WI38 (cell line): Measurements from ENCODE around the gene CAPZB.

Experiments
- H3K4me3 ChIP-seq: 2 replicates; pipeline ENCODE4 v1.5.1; 2011; ENCODE audit warnings: low read depth, mild to moderate bottlenecking, control low read depth, low read length
- CTCF ChIP-seq: IDR thresholded peaks from 2 replicates; pipeline ENCODE4 v1.5.1; 2012; ENCODE audit warnings: low read depth, mild to moderate bottlenecking, control low read depth, low read length

CAPZB gene

GRCh38 chr1:19353596-19353995, 131.7 kb downstream of the CAPZB start:
- H3K4me3 ChIP-seq = no peak overlapping the region
- TF ChIP-seq CTCF = no peak

DNA sequence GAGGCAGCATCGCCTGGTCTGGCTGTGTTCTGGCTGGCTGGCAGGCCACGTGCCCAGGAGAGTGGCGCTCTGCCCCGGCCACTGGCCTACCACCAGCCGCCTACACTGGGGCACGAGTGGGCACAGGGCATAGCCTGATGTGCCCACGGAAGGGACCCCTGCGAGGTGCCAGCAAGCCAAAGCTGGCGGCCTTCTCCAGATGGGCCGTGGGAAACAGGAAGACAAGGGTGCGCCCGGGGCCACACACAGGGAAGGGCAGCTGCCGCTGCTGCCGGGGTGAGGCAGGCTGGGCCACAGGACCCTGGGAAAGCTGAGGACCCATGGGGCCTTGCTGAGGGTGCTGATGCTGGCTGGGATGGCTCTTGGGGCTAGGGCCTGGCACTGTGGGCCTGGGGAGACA, 132.5 kb downstream of the CAPZB start:
- no peak for TF ChIP-seq CTCF
- no peak overlapping the region for H3K4me3 ChIP-seq

DNA sequence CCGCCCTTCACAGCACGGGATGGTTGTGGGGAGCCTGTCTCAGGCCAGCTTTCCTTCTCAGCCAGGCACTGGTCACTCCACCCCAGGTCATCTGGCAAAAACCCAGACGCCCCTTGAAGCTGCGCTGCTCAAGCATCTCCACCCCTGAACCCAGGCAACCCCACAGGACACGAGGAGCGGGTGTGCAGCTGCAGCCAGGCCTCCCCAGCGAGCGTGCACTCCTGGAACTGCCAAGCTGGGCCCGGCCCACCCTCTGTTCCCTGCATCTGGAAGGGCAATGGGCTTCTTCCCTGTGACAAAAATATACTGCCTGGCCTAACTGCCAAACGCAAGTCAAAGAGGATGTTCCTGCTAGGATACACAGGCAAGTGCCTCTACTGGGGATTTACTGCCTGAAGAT, 133.5 kb downstream of the CAPZB start:
- TF ChIP-seq CTCF = no peak
- H3K4me3 ChIP-seq = no peak overlapping the region

DNA sequence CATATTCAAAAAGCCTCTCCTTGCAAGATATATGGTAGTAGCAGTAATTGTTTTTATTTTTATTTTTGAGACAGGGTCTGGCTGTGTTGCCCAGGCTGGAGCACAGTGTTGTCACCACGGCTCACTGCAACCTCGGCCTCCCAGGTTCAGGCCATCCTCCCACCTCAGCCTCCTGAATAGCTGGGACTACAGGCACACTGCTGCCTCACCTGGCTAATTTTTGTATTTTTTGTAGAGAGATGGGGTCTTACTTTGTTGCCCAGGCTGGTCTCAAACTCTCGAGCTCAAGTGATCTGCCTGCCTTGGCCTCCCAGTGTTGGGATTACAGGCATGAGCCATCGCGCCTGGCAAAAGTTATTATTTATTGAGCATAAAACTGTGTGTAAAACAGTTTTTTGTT, 134.8 kb downstream of the CAPZB start:
- no peak overlapping the region for H3K4me3 ChIP-seq
- no peak for TF ChIP-seq CTCF

DNA sequence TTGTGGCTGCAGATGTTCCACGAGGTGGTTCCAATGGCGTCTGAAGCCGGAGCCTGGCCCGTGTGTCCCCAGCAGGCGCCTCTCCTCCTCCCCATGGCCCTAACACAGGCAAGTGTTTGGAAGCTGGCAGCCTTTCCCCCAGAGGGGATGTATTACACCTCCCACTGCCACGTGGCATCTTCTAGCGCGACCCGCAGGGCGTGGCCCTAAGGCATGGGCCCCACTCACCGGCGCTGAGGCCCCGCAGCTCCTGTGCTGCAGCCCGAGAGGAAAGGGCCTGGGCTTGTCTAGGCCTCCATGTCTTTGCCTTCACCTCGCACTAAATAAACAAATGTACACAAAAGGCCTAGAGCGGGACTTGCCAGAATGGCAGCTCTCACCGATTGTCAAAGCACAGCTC, 135.3 kb downstream of the CAPZB start:
- no peak overlapping the region for H3K4me3 ChIP-seq
- TF ChIP-seq CTCF = no peak

DNA sequence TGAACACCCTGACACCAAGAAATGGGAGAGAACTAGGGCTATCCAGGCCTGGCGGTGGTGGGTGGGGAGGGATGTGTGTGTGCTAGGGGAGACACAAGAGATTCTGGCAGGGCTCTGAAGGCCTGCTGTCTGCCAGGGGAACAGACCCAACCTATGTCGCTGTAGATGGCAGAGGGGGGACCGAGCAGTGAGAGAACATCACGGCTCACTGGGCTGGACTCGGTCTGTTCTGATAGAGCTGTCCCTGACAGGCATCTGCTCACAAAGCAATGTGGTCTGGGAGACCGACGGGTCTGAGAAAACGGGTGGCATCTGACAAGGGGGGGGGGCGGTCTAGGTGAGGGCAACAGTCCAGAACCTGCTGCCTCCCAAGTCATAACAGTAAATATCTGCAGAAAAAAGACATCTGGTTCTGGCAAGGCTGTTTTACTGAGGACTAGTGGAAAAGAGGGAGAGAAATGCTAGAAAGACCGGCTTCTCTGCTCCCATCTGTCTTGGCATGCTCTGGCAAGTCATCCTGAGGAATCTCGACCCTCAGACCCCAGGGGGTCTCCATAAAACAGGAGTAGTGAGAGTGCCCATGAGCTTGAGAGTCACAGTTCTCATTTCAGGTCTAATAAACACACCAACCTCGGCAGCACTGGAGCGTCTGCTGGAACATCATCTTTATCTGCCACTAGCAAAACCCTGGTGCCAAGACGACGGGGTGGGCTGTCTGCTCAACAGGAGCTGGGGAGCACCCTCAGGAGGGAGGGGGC, 136.7 kb downstream of the CAPZB start:
- no peak for TF ChIP-seq CTCF
- H3K4me3 ChIP-seq = no peak overlapping the region

DNA sequence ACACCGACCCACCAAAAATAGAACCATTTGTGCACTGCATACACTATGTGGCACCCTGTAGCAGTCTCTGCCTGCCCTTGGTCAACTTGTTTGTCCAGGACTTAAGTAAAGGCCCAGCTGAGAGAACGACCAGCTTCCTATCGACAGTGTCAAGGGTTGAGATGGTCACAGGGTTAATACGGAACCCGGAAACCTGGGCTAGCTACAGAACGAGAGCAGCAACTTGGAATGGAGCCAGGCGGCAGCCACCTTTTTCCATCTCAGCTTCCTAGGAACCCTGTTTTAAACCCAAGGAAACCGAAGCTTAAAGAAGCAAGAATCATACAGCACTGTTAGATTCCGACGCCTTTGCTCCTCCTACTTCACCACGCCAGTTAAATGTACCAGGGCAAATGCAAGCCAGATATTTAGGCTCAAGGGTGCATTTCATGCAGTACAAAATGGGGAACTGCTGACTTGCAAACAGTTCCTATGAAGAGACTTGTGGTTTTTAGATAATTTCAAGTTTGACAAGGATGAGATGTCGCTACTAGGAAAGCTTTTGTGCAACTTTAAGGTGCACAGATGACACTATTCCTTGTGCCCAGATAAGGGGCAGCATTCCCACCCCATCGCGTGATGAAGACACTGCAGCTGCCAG, 137.7 kb downstream of the CAPZB start:
- TF ChIP-seq CTCF = no peak
- no peak overlapping the region for H3K4me3 ChIP-seq
